H1 (cell line): ENCODE measurements around the gene NCOA1. TPM values are rescaled to one million over a fixed set of nuclear protein-coding genes. Genes with fewer than 3 reads are reported as not detected.

Experiments used
- CTCF ChIA-PET: fragments of 300-600 bp; sonication (Branson Sonifier 250); formaldehyde crosslinking; loops from one replicate; lab custom pipeline; 2021; ENCODE audit not compliant: partially characterized antibody; lab: Charles Lee
- POLR2A ChIA-PET: fragments of 300-600 bp; sonication (Branson Sonifier 250); formaldehyde crosslinking; loops from one replicate; lab custom pipeline; 2021; ENCODE audit warnings: inconsistent platforms; ENCODE audit not compliant: partially characterized antibody; lab: Charles Lee
- DNase-seq, 2 experiments: peaks; one replicate each; pipeline versions ENCODE4 v3.0.0 to v3.0.0-alpha.2; 2010 to 2022; ENCODE audit warnings: low spot score in 2 of 2, low read depth in 1 of 2, mixed read lengths in 1 of 2
- FAIRE-seq: peaks from 2 replicates; lab custom pipeline; 2011; peaks lifted over from hg19 to GRCh38; lab: Jason Lieb, UNC
- H2AFZ ChIP-seq: 2 replicates; pipeline ENCODE4 v1.8.1; 2012; ENCODE audit warnings: low read length, inconsistent platforms
- H2AK5ac ChIP-seq: 2 replicates; pipeline ENCODE4 v1.6.1; 2013; ENCODE audit warnings: low read depth, low read length
- H2BK120ac ChIP-seq: replicated peaks from 2 replicates; pipeline ENCODE3; 2013; ENCODE audit warnings: low read depth, low read length, inconsistent platforms
- H2BK12ac ChIP-seq: 2 replicates; pipeline ENCODE4 v1.6.1; 2013; ENCODE audit warnings: low read depth, low read length
- H2BK15ac ChIP-seq: 2 replicates; pipeline ENCODE4 v1.6.1; 2013; ENCODE audit warnings: low read length
- H2BK20ac ChIP-seq: 2 replicates; pipeline ENCODE4 v1.6.1; 2013; ENCODE audit warnings: low read length
- H2BK5ac ChIP-seq: 2 replicates; pipeline ENCODE4 v1.6.1; 2013; ENCODE audit warnings: low read depth, low read length
- H3K14ac ChIP-seq: 2 replicates; pipeline ENCODE4 v1.6.1; 2013; ENCODE audit warnings: inconsistent platforms; ENCODE audit not compliant: insufficient read length
- H3K18ac ChIP-seq: 2 replicates; pipeline ENCODE4 v1.6.1; 2013; ENCODE audit warnings: low read length; ENCODE audit errors: extremely low read depth
- H3K23ac ChIP-seq: 2 replicates; pipeline ENCODE4 v1.6.1; 2013; ENCODE audit warnings: inconsistent platforms; ENCODE audit not compliant: insufficient read length
- H3K23me2 ChIP-seq: 2 replicates; pipeline ENCODE4 v1.6.1; 2013; ENCODE audit warnings: low read depth, low read length
- H3K27ac ChIP-seq: 2 replicates; pipeline ENCODE4 v1.6.1; 2011; ENCODE audit warnings: low read depth, low read length, inconsistent platforms
- H3K27me3 ChIP-seq, 4 experiments: replicated peaks in 1 of 4; 1 replicate in 1 of 4; 2 replicates in 3 of 4; pipeline versions ENCODE4 v1.6.1 to v1.8.1; 2011 to 2013; ENCODE audit warnings: low read length in 3 of 4, mild to moderate bottlenecking in 3 of 4, inconsistent platforms in 2 of 4, mixed read lengths in 2 of 4, moderate library complexity in 1 of 4; ENCODE audit not compliant: control insufficient read depth in 3 of 4, insufficient read depth in 3 of 4; ENCODE audit errors: extremely low read depth in 1 of 4
- H3K36me3 ChIP-seq, 4 experiments: 2 replicates each; pipeline versions ENCODE4 v1.6.1 to v1.8.1; 2011 to 2013; ENCODE audit warnings: mild to moderate bottlenecking in 4 of 4, low read length in 3 of 4, moderate library complexity in 2 of 4, control low read depth in 1 of 4, inconsistent platforms in 1 of 4; ENCODE audit not compliant: insufficient read depth in 4 of 4, control insufficient read depth in 2 of 4
- H3K4ac ChIP-seq: replicated peaks from 2 replicates; pipeline ENCODE3; 2013; ENCODE audit warnings: low read length, low read depth, mixed read lengths, inconsistent platforms; ENCODE audit not compliant: insufficient read length
- H3K4me1 ChIP-seq, 4 experiments: replicated peaks in 1 of 4; 1 replicate in 1 of 4; 2 replicates in 3 of 4; pipeline versions ENCODE4 v1.6.1 to v1.8.1; 2011 to 2013; ENCODE audit warnings: low read length in 3 of 4, inconsistent platforms in 2 of 4, mixed read lengths in 1 of 4; ENCODE audit not compliant: insufficient read depth in 4 of 4, control insufficient read depth in 3 of 4
- H3K4me2 ChIP-seq, 2 experiments: 2 replicates each; pipeline versions ENCODE4 v1.6.1 to v1.8.1; 2011 to 2013; ENCODE audit warnings: low read depth in 2 of 2, low read length in 2 of 2, control low read depth in 1 of 2, inconsistent platforms in 1 of 2, mild to moderate bottlenecking in 1 of 2; ENCODE audit not compliant: insufficient read depth in 1 of 2
- H3K4me3 ChIP-seq, 4 experiments: fragments of 200-600, 300-600 bp in 1 of 4; sonication (generic), shearing (Covaris generic), sonication (Bioruptor Twin) in 1 of 4; 2 replicates each; pipeline versions ENCODE4 v1.5.1 to v1.8.1; 2011 to 2016; ENCODE audit warnings: low read length in 4 of 4, low read depth in 3 of 4, control low read depth in 2 of 4, inconsistent platforms in 2 of 4, mild to moderate bottlenecking in 2 of 4, mixed read lengths in 1 of 4, moderate library complexity in 1 of 4; ENCODE audit not compliant: insufficient read depth in 2 of 4; ENCODE audit errors: extremely low read depth in 1 of 4
- H3K56ac ChIP-seq: replicated peaks from 2 replicates; pipeline ENCODE3; 2013; ENCODE audit warnings: low read depth, mild to moderate bottlenecking, mixed read lengths, low read length, inconsistent platforms; ENCODE audit not compliant: insufficient read length
- H3K79me1 ChIP-seq: 2 replicates; pipeline ENCODE4 v1.6.1; 2013; ENCODE audit warnings: low read depth, low read length, control low read depth
- H3K79me2 ChIP-seq, 2 experiments: 2 replicates each; pipeline versions ENCODE4 v1.6.1 to v1.8.1; 2012 to 2013; ENCODE audit warnings: low read length in 2 of 2, mild to moderate bottlenecking in 2 of 2, inconsistent platforms in 1 of 2; ENCODE audit not compliant: insufficient read depth in 2 of 2, control insufficient read depth in 1 of 2
- H3K9ac ChIP-seq, 4 experiments: replicated peaks in 1 of 4; 1 replicate in 1 of 4; 2 replicates in 3 of 4; pipeline versions ENCODE4 v1.6.1 to v1.8.1; 2011 to 2013; ENCODE audit warnings: low read depth in 3 of 4, low read length in 3 of 4, control low read depth in 2 of 4, mild to moderate bottlenecking in 2 of 4, moderate library complexity in 2 of 4, inconsistent platforms in 1 of 4; ENCODE audit errors: extremely low read depth in 1 of 4
- H3K9me3 ChIP-seq, 2 experiments: 2 replicates each; pipeline versions ENCODE4 v1.6.1 to v1.8.1; 2012 to 2013; ENCODE audit warnings: mild to moderate bottlenecking in 2 of 2, moderate library complexity in 2 of 2, control low read depth in 1 of 2, inconsistent platforms in 1 of 2, low read depth in 1 of 2, low read length in 1 of 2, mixed read lengths in 1 of 2; ENCODE audit not compliant: insufficient read depth in 2 of 2
- H4K20me1 ChIP-seq, 2 experiments: replicated peaks in 1 of 2; 2 replicates each; pipeline versions ENCODE3 to v1.8.1; 2011 to 2013; ENCODE audit warnings: inconsistent platforms in 2 of 2, low read length in 2 of 2, mild to moderate bottlenecking in 1 of 2; ENCODE audit not compliant: insufficient read depth in 2 of 2, control insufficient read depth in 1 of 2
- H4K5ac ChIP-seq: 2 replicates; pipeline ENCODE4 v1.6.1; 2013; ENCODE audit warnings: low read length, low read depth, mixed read lengths, inconsistent platforms; ENCODE audit not compliant: insufficient read length
- H4K8ac ChIP-seq: 2 replicates; pipeline ENCODE4 v1.8.0; 2013; ENCODE audit warnings: mild to moderate bottlenecking, moderate library complexity, low read length, inconsistent platforms; ENCODE audit not compliant: insufficient read depth; ENCODE audit errors: extremely low read depth
- H4K91ac ChIP-seq: replicated peaks from 2 replicates; pipeline ENCODE3; 2013; ENCODE audit warnings: low read length, mixed read lengths, inconsistent platforms; ENCODE audit not compliant: insufficient read length
- CHD2 ChIP-seq: IDR thresholded peaks from 2 replicates; pipeline ENCODE4 v1.6.1; 2012; ENCODE audit warnings: low read length, improper control_type of control experiment
- USF2 ChIP-seq: IDR thresholded peaks from 2 replicates; pipeline ENCODE4 v1.6.1; 2011; ENCODE audit warnings: low read length, improper control_type of control experiment
- ZNF274 ChIP-seq: IDR thresholded peaks from 2 replicates; pipeline ENCODE4 v1.7.0; 2012; ENCODE audit warnings: low read length, borderline replicate concordance; ENCODE audit errors: extremely low read depth
- polyA plus RNA-seq, 7 experiments: library from polyadenylated mRNA; depleted of rRNA in 3 of 7; stranded (reverse) in 5 of 7; unstranded in 2 of 7; fragments of >200 nt in 5 of 7; fragments of 200-250 nt in 2 of 7; gene quantifications; 1 replicate in 5 of 7; 2 replicates in 1 of 7; 4 replicates in 1 of 7; pipeline versions ENCODE4 v1.2.1 to v1.2.3, GENCODE V29; 2011 to 2013; ENCODE audit warnings: missing spikeins in 2 of 7, mixed read lengths in 2 of 7
- total RNA-seq: library from RNA; stranded (reverse); fragmentation: NEBNext Ultra II Directional; extraction: Animal tissue kit (Norgen Biotek cat#: 25700); gene quantifications from 2 replicates; pipeline ENCODE4 v1.2.1, GENCODE V29; 2021

Gene NCOA1
- total and polyA plus RNA-seq, 2 of the 8 experiments (the other 6 are each of a cell fraction or from before 2014, with no cell fraction given), result 12.8 to 17.9 TPM

GRCh38 chr2:24576146-24576545, 85.1 kb downstream of the NCOA1 start:
- H3K56ac ChIP-seq, result no peak overlapping the region
- no peaks in the 10 kb centered on the region for H3K27me3 ChIP-seq
- H4K8ac ChIP-seq, result no peak overlapping the region
- H3K23me2 ChIP-seq, result no peaks in the 10 kb centered on the region; the same call in 1 of the 2 replicates
- no peaks in the 10 kb centered on the region for H3K36me3 ChIP-seq
- H3K4ac ChIP-seq, result no peak overlapping the region
- no peak overlapping the region for H2AK5ac ChIP-seq
- no peak overlapping the region for H3K27ac ChIP-seq
- no peak overlapping the region for H2BK120ac ChIP-seq
- H3K4me2 ChIP-seq, result no peak overlapping the region
- peaks cover 0 to 2% of the 10 kb centered on the region in 2 experiments; a peak in 1 of 4 replicates for H3K79me2 ChIP-seq
- H4K5ac ChIP-seq, result no peak overlapping the region
- no peak overlapping the region for H3K14ac ChIP-seq
- CTCF ChIA-PET, result interaction anchor here (0.7 kb wide), 1 partner anchor 409 kb away, joined by 3 read pairs; no protein-coding TSS in a partner anchor
- FAIRE-seq (no peak), DNase-seq (no peak)
- no peak overlapping the region for H3K9ac ChIP-seq
- no peak overlapping the region for H2BK12ac ChIP-seq
- no peak overlapping the region for H2BK20ac ChIP-seq
- H2BK15ac ChIP-seq, result no peak overlapping the region
- no peak overlapping the region for H3K23ac ChIP-seq
- peaks cover 0 to 8% (median 0%) of the 10 kb centered on the region in 4 experiments; a peak in 2 of 7 replicates for H3K4me1 ChIP-seq
- H2BK5ac ChIP-seq, result no peak overlapping the region
- H4K91ac ChIP-seq, result no peak overlapping the region
- POLR2A ChIA-PET, result interaction anchor here (1.3 kb wide), 1 partner anchor 217 kb away, joined by 3 read pairs; the partner anchor contains the start of genes CENPO and PTRHD1
- no peaks in the 10 kb centered on the region for H4K20me1 ChIP-seq
- TF ChIP-seq ZNF274 (no peak), USF2 (no peak), CHD2 (no peak)
- TF ChIP-seq, all 59 proteins: peak for 0
- Histone ChIP-seq H2AFZ (no peak overlapping the region), H3K18ac (no peak overlapping the region), H3K9me3 (no peaks in the 10 kb centered on the region), H3K4me3 (no peak overlapping the region), H3K79me1 (no peaks in the 10 kb centered on the region)
